ENCODE results near the gene WNT11. TPM values are rescaled to one million over a fixed set of nuclear protein-coding genes. Genes with fewer than 3 reads are reported as not detected.
A peak's percentile ranks its signal among the peaks of the same experiment; 100 is the strongest.

Gene WNT11
- total and polyA plus RNA-seq, 2 of the 13 experiments (the other 11 are each of a cell fraction or from before 2014, with no cell fraction given): 0.34 to 0.66 TPM

DNA sequence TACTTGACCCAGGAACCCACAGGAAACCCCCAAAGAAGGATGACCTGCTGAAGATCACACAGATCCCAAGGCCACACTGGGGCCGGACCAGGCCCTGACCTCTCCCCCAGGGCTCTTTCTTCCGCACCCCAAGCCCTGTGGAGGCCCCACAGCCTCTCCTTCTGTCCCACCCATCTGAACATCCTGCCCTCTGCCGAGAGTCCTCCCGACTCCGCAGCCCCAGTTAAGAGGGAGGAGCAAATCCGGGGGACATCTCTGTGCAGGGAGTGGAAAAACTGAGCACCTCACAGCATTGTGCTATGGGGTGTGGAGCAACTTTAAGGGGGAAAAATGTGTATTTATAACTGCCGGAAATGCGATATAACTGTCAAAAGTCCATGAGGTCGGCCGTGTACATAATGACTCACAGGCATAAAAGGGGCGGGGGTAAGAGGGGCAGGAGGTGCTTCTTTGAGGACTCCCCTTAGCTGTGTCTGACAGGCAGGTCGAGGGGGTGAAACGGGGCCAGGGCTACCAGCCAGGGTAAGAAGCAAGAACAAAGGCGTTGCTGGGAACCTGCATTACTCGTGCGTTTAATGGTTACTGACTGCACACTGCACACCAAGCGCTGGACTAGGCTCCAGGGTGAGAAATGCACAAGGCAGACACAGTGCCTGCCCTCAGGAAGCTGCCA is 57.2 kb downstream of the WNT11 start (continued):
- TF ChIP-seq NFIC (IDR thresholded peaks at IDR 0.05; ENCODE audit: low read length) (no peak), ZMYM2 (CRISPR knock-in tag; IDR thresholded peaks at IDR 0.05) (no peak), NFATC3 (CRISPR knock-in tag; IDR thresholded peaks at IDR 0.05) (no peak), HDAC2 (CRISPR knock-in tag; IDR thresholded peaks at IDR 0.05) (no peak), CCAR2 (optimal IDR thresholded peaks at IDR 0.05; ENCODE audit: low read depth, low read length) (no peak), ELF4 (CRISPR knock-in tag; IDR thresholded peaks at IDR 0.05; ENCODE audit: borderline replicate concordance) (no peak), ZNF598 (CRISPR knock-in tag; IDR thresholded peaks at IDR 0.05; ENCODE audit: borderline replicate concordance) (no peak), CENPX (CRISPR knock-in tag; IDR thresholded peaks at IDR 0.05) (no peak), GATAD2A (CRISPR knock-in tag; IDR thresholded peaks at IDR 0.05) (peak; percentile 50), PRPF4 (IDR thresholded peaks at IDR 0.05; ENCODE audit: low read depth, low read length, poor library complexity, severe bottlenecking) (no peak), ZNF792 (CRISPR knock-in tag; IDR thresholded peaks at IDR 0.05) (no peak; the same call in 1 of the 2 replicates), RELA (CRISPR knock-in tag; IDR thresholded peaks at IDR 0.05) (no peak), JARID2 (CRISPR knock-in tag; IDR thresholded peaks at IDR 0.05; ENCODE audit: insufficient replicate concordance) (no peak), ZSCAN9 (CRISPR knock-in tag; IDR thresholded peaks at IDR 0.05; ENCODE audit: borderline replicate concordance) (no peak), ZNF747 (CRISPR knock-in tag; IDR thresholded peaks at IDR 0.05; ENCODE audit: borderline replicate concordance) (no peak), ESRRA (CRISPR knock-in tag; IDR thresholded peaks at IDR 0.05; ENCODE audit: low read depth) (no peak), PTBP1 (IDR thresholded peaks at IDR 0.05; ENCODE audit: low read depth, low read length, poor library complexity, severe bottlenecking) (no peak), RXRA (CRISPR knock-in tag; IDR thresholded peaks at IDR 0.05) (no peak), ZNF674 (CRISPR knock-in tag; IDR thresholded peaks at IDR 0.05; ENCODE audit: low read depth) (no peak), MED8 (CRISPR knock-in tag; IDR thresholded peaks at IDR 0.05; ENCODE audit: insufficient replicate concordance) (no peak), HOXD1 (CRISPR knock-in tag; IDR thresholded peaks at IDR 0.05) (no peak), JDP2 (CRISPR knock-in tag; IDR thresholded peaks at IDR 0.05; ENCODE audit: borderline replicate concordance) (no peak)
- TF ChIP-seq, protein P1, sequence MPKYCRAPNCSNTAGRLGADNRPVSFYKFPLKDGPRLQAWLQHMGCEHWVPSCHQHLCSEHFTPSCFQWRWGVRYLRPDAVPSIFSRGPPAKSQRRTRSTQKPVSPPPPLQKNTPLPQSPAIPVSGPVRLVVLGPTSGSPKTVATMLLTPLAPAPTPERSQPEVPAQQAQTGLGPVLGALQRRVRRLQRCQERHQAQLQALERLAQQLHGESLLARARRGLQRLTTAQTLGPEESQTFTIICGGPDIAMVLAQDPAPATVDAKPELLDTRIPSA (CRISPR knock-in tag; IDR thresholded peaks at IDR 0.05; ENCODE audit: borderline replicate concordance): no peak
- TF ChIP-seq, protein P2, sequence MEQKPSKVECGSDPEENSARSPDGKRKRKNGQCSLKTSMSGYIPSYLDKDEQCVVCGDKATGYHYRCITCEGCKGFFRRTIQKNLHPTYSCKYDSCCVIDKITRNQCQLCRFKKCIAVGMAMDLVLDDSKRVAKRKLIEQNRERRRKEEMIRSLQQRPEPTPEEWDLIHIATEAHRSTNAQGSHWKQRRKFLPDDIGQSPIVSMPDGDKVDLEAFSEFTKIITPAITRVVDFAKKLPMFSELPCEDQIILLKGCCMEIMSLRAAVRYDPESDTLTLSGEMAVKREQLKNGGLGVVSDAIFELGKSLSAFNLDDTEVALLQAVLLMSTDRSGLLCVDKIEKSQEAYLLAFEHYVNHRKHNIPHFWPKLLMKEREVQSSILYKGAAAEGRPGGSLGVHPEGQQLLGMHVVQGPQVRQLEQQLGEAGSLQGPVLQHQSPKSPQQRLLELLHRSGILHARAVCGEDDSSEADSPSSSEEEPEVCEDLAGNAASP (CRISPR knock-in tag; IDR thresholded peaks at IDR 0.05; ENCODE audit: borderline replicate concordance): peak; percentile 74; the same call in 1 of the 2 replicates
- TF ChIP-seq, protein P3, sequence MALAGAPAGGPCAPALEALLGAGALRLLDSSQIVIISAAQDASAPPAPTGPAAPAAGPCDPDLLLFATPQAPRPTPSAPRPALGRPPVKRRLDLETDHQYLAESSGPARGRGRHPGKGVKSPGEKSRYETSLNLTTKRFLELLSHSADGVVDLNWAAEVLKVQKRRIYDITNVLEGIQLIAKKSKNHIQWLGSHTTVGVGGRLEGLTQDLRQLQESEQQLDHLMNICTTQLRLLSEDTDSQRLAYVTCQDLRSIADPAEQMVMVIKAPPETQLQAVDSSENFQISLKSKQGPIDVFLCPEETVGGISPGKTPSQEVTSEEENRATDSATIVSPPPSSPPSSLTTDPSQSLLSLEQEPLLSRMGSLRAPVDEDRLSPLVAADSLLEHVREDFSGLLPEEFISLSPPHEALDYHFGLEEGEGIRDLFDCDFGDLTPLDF (CRISPR knock-in tag; IDR thresholded peaks at IDR 0.05): no peak
- TF ChIP-seq, protein P4, sequence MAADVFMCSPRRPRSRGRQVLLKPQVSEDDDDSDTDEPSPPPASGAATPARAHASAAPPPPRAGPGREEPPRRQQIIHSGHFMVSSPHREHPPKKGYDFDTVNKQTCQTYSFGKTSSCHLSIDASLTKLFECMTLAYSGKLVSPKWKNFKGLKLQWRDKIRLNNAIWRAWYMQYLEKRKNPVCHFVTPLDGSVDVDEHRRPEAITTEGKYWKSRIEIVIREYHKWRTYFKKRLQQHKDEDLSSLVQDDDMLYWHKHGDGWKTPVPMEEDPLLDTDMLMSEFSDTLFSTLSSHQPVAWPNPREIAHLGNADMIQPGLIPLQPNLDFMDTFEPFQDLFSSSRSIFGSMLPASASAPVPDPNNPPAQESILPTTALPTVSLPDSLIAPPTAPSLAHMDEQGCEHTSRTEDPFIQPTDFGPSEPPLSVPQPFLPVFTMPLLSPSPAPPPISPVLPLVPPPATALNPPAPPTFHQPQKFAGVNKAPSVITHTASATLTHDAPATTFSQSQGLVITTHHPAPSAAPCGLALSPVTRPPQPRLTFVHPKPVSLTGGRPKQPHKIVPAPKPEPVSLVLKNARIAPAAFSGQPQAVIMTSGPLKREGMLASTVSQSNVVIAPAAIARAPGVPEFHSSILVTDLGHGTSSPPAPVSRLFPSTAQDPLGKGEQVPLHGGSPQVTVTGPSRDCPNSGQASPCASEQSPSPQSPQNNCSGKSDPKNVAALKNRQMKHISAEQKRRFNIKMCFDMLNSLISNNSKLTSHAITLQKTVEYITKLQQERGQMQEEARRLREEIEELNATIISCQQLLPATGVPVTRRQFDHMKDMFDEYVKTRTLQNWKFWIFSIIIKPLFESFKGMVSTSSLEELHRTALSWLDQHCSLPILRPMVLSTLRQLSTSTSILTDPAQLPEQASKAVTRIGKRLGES (CRISPR knock-in tag; IDR thresholded peaks at IDR 0.05; ENCODE audit: borderline replicate concordance): no peak
